Activated CD4-positive, CD25-positive, alpha-beta regulatory T cell treated with anti-CD3 and anti-CD28 coated beads, Interleukin-2, amount 50 U/mL, for 72 hours (primary cell): ENCODE data around the gene ABCB7.
"Not testable (repeated sequence)": the region's sequence is repeated elsewhere in the genome, so short reads cannot be mapped to it uniquely, and the experiment has no call there.

Experiments used
- DNase-seq: peaks from one replicate; pipeline ENCODE4 v3.0.0; 2021

ABCB7 gene

GRCh38 chrX:75086731-75087195 lies 69.3 kb downstream of the ABCB7 start:
- no peak for DNase-seq

GRCh38 chrX:75084757-75085156 lies 71.3 kb downstream of the ABCB7 start:
- DNase-seq: no peak

- DNase-seq: no peak
These were observed 79.7 kb downstream of the ABCB7 start for GRCh38 chrX:75076429-75076828.

GRCh38 chrX:75074475-75074874 lies 81.6 kb downstream of the ABCB7 start:
- DNase-seq: no peak

GRCh38 chrX:75071334-75071733 lies 84.7 kb downstream of the ABCB7 start:
- DNase-seq: no peak

- DNase-seq: no peak
These were observed 88.2 kb downstream of the ABCB7 start for GRCh38 chrX:75067931-75068330.

- DNase-seq: no peak
These were observed 94.4 kb downstream of the ABCB7 start for GRCh38 chrX:75061701-75062100.

- no peak for DNase-seq
These were observed 105.0 kb downstream of the ABCB7 start for GRCh38 chrX:75051047-75051446.

- DNase-seq: no peak
These were observed 110.7 kb downstream of the ABCB7 start for GRCh38 chrX:75045369-75045768.

GRCh38 chrX:75044142-75044541 lies 111.9 kb downstream of the ABCB7 start:
- DNase-seq: not testable (repeated sequence)

GRCh38 chrX:75038925-75039324 lies 117.2 kb downstream of the ABCB7 start:
- no peak for DNase-seq
